CD4-positive, alpha-beta T cell treated with Interleukin-12 subunit alpha and Interleukin-12 subunit beta, for 1 hour (primary cell): ENCODE results near the gene LRCH1.

ENCODE experiments used
- DNase-seq: peaks from one replicate; pipeline ENCODE4 v3.0.0-alpha.2; 2020

Gene LRCH1

DNA sequence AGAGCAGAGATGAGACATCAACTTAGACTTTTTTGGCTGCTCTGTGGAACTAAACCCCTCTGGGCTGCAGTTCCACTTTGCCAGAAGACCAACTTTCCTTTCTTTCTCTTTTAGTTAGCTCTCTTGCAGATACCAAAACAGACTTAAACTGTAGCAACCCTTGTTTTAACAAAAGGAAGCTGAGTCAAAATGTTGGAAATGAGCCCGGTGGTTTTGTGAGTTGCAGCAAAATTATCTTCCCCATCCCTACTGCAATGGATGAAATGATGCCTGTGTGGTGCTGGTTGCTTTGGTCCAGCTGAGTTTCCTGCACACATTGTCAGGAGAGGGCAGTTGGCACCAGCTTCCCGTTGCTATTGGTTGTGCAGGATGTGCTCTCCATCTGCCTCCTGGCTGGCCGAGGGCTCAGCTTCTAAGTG lies 115.3 kb downstream of the LRCH1 start:
- no peak for DNase-seq

GRCh38 chr13:46668931-46669525 lies 116.1 kb downstream of the LRCH1 start:
- no peak for DNase-seq

DNA sequence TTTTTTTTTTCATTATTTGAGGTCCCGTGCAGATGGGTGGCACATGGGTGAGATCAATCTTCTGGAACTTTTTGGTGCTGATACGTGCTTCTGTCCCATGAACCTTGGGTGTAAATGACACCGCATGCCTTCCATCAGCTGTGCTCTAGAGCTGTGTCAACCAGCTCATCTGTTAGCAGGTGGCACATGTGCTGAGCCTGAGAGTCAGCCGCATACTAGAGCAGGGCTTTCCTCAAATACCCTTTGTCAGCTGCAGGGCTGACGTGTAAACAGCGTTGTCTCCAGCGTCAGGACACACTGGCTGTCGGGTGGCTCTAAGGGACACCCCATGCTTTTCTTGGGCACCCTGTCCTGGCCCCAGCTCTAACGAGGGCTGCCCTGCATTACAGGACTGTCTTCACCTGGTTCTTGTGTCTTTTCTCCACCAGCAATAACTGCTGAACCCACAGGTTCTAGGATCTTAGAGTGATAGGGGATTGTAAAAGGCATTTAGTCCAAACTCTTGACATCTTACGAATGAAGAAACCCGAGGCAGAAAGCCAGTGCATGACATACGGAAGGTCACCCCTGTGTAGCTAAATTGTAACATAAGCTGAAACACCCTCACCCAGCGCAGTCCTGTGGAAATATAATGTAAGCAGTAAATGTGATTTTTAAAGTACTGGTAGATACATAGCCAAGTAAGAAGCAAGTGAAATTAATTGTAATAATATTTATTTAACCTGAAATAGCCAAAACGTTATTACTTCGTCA lies 119.5 kb downstream of the LRCH1 start:
- no peak for DNase-seq

DNA sequence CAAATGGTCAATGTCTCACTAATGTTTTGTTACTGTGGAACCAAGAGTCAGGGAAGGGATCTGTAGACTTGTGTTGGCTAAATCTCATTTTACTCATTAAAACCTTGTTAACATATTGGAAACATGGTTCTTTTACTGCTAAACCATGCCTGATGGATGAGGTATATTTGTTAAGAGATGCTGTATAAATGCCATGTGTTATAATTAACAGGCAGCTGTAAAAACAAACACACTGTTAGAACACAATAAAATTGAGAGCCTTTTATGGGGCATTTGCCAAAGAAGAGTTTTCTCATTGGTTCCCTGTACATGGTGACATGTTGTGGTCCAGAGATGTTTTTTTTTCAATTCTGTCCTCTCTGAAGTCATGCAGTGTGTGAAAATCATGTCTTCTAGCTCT lies 122.0 kb downstream of the LRCH1 start:
- DNase-seq = no peak

DNA sequence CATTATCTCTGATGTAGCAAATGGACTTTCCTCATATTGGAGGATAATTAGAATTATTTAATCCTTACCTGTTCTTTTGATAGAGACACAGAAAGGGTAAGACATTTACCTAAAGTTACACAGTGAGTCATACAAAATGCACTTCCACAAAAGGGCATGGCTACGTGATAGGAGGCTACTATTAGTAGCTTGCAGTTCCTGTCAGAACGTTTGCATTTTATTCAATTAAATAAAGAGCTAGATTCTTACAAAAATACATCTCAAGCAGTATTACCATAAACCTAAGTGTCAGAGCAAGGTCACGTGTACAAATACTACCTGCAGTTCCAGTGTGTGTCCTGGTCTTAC lies 123.4 kb downstream of the LRCH1 start:
- no peak for DNase-seq

DNA sequence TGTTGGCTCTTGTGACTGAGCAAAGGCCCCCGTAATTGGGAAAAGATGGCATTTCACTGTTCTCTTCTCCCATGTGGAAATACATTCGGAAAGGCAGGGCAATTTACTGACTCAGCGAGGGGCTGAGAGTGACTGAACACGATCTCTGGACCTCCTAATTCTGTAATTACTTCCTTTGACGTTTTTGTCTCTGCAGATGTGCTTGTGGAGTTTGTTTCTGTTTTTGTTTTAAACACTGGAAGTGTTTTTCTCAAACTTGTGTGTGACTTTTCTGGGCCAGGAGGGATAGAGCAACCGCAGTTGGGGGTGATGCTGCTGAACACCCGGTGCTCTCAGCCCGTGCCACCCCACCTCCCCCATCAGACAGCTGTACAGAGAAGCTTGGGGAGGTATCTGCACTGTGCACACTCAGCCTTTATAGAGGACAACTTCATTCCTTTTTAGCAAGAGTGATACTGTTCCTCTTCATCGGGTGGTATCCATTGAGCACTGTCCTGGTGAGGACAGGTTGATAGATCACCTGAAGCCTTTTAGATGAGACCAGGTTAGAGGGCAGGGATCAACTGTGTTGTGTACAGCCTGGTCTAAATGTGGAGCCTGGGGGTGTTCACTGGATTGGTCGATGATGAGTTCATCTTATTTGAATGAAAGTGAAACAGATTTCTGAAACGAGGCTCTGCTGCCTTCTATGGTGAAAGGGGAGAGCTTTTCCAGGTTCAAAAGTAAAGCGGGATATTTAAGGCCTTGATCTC lies 126.6 kb downstream of the LRCH1 start:
- DNase-seq = peak; percentile 55

- DNase-seq = no peak
Observed at GRCh38 chr13:46682015-46682414, 129.0 kb downstream of the LRCH1 start.

- no peak for DNase-seq
Observed at GRCh38 chr13:46682707-46683106, 129.7 kb downstream of the LRCH1 start.

- DNase-seq = no peak
Observed at GRCh38 chr13:46683676-46684260, 130.8 kb downstream of the LRCH1 start.

- no peak for DNase-seq
Observed at GRCh38 chr13:46684287-46685001, 131.5 kb downstream of the LRCH1 start.

GRCh38 chr13:46685006-46685730 lies 132.2 kb downstream of the LRCH1 start:
- DNase-seq = no peak

DNA sequence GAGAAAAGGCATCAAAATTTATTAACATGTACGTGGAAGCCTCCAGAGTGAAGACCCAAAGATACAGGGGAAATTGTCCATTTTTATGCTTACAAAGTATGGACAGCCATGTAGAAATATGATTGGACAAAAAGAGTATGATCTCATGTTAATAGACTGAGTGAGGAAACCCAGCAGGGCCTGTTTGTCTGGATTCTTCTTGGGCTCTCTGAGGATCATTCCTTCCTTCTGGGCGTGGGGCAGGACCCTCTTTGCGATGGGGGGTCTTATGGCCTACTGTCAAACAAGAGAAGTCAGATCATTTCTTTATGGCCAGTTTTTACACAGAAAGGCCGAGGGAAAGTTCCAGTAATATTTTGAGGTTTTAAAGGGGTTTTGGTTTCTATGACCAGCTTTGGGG lies 133.2 kb downstream of the LRCH1 start:
- no peak for DNase-seq

GRCh38 chr13:46687810-46688209 lies 134.8 kb downstream of the LRCH1 start:
- no peak for DNase-seq

GRCh38 chr13:46688306-46688705 lies 135.3 kb downstream of the LRCH1 start:
- DNase-seq = no peak

DNA sequence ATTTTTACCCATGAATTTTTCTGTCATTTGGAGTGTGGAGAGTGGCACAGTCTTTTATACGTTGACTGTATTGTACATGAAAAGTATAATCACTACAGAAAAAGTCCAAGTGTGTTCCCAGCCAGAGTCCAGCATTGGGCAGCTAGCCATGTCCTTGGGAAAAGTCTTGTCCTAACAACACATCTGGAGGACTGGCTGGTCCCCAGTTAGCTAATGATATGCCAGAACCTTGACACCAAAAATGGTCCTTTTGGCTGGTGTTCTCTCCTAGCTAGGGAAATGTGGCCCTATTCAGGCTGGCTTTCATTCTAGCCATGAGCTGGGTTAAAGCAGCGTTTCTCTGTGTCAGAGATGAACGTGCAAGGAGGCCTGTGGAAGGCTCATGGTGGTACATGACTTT lies 145.0 kb downstream of the LRCH1 start:
- no peak for DNase-seq

DNA sequence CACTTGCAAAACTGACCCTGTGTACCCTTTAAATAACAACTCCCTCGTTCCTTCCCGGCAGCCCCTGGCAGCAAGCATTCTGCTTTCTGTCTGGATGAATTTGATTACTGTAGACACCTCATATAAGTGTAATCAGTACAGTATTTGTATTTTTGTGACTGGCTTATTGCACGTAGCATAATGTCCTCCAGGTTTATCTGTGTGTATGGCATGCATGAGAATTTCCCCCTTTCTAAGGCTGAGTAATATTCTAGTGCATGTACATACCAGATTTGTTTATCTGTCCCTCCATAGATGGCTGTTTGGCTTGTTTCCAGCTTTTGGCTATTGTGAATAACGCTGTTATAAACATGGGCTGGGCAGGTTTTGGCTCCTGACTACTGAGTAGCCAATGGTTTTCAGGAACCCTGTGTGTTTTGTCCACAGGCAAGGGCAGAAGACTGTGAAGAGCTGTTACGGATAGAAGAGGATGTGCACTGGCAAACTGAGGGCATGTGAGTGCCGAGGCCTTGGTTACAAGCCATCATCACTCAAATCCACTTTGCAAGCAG lies 146.0 kb downstream of the LRCH1 start:
- DNase-seq = no peak

DNA sequence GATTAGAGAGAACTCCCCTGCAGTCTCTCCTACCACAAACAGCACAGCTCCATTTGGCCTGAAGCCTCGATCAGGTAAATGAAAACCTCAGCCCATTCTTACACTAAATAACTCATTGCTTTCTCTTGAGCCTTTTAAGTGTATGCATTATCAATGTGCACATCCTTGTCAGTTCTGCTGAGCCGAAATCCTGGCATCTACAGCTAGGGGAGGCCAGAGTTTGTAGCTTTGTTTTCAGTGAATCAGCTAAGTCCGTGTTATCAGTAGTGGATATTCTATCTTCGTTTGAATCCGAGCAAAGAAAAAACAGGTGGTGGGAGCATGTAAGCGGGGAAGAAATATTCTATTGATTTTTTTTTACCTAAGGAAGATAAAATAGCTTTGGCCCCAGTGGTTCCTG lies 159.6 kb downstream of the LRCH1 start:
- DNase-seq = no peak

- no peak for DNase-seq
Observed at GRCh38 chr13:46715363-46715762, 162.4 kb downstream of the LRCH1 start.

DNA sequence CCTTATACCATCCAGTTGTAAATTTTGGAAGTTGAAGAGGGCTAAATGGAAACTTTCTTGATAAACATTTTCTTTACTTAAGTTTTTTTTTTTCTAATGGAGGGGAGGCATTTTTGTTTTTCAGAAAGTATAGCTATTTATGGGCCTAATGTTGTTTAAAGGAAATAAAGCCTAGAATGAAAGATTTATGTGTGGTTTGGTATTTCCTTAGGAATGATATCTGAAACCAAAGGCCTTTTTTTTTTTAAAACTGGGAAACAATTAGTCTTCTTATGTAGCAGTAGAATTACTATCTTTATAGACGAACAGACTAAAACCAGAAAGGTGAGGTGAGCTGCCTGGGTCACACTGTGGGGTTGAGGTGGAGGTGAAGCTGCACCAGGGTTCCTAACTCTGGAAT lies 163.9 kb downstream of the LRCH1 start:
- DNase-seq = no peak

- no peak for DNase-seq
Observed at GRCh38 chr13:46717275-46717674, 164.3 kb downstream of the LRCH1 start.

GRCh38 chr13:46717856-46718255 lies 164.9 kb downstream of the LRCH1 start:
- DNase-seq = no peak

GRCh38 chr13:46720189-46720588 lies 167.2 kb downstream of the LRCH1 start:
- no peak for DNase-seq
